Ectodermal cell (in vitro differentiated cells): ENCODE results near the gene LRPPRC.

Experiments
- H3K27ac ChIP-seq: 2 replicates; pipeline ENCODE4 v1.7.0; 2013; ENCODE audit warnings: mild to moderate bottlenecking, low read depth, low read length; ENCODE audit not compliant: insufficient read depth, poor library complexity, severe bottlenecking
- H3K27me3 ChIP-seq: 2 replicates; pipeline ENCODE4 v1.7.0; 2013; ENCODE audit warnings: mild to moderate bottlenecking, low read length; ENCODE audit not compliant: insufficient read depth, control insufficient read depth, poor library complexity, severe bottlenecking
- H3K36me3 ChIP-seq: one replicate; pipeline ENCODE4 v1.7.0; 2013; ENCODE audit warnings: low read length; ENCODE audit not compliant: control insufficient read depth, insufficient read depth
- H3K4me1 ChIP-seq: one replicate; pipeline ENCODE4 v1.7.0; 2013; ENCODE audit warnings: low read length; ENCODE audit not compliant: control insufficient read depth, insufficient read depth
- H3K4me3 ChIP-seq: 2 replicates; pipeline ENCODE4 v1.7.0; 2013; ENCODE audit warnings: low read depth, low read length, control low read depth; ENCODE audit not compliant: insufficient read depth
- H3K9me3 ChIP-seq: 2 replicates; pipeline ENCODE4 v1.7.0; 2013; ENCODE audit warnings: mild to moderate bottlenecking, low read length, moderate library complexity; ENCODE audit not compliant: control insufficient read depth
- WGBS, 2 experiments: methylation state at CpG; one replicate each; pipeline ENCODE4 v1.1.7; 2013; ENCODE audit warnings: missing lambda C conversion rate in 2 of 2; 5-methylcytosine and 5-hydroxymethylcytosine counted together

Gene LRPPRC

GRCh38 chr2:43848214-43848613 lies 147.6 kb downstream of the LRPPRC start:
- no peaks in the 10 kb centered on the region for H3K36me3 ChIP-seq
- H3K27me3 ChIP-seq: no peaks in the 10 kb centered on the region
- H3K4me1 ChIP-seq: no peaks in the 10 kb centered on the region
- H3K27ac ChIP-seq: no peak overlapping the region
- H3K9me3 ChIP-seq: no peaks in the 10 kb centered on the region
- 93 to 95% methylated on average over 1 of the region's 1 CpG for WGBS, 2 experiments
- H3K4me3 ChIP-seq: no peak overlapping the region

- Histone ChIP-seq H3K27ac (no peak overlapping the region), H3K4me3 (no peak overlapping the region), H3K27me3 (no peaks in the 10 kb centered on the region), H3K36me3 (no peaks in the 10 kb centered on the region), H3K4me1 (no peaks in the 10 kb centered on the region), H3K9me3 (no peaks in the 10 kb centered on the region)
- 93 to 94% methylated on average over 5 of the region's 5 CpGs for WGBS, 2 experiments
Observed at GRCh38 chr2:43846140-43846793, 149.5 kb downstream of the LRPPRC start.

GRCh38 chr2:43845181-43845580 lies 150.6 kb downstream of the LRPPRC start:
- H3K9me3 ChIP-seq: no peaks in the 10 kb centered on the region
- no peaks in the 10 kb centered on the region for H3K36me3 ChIP-seq
- no peaks in the 10 kb centered on the region for H3K4me1 ChIP-seq
- H3K4me3 ChIP-seq: no peak overlapping the region
- no peak overlapping the region for H3K27ac ChIP-seq
- 100% methylated on average over 1 of the region's 1 CpG; no CpG with 5 or more reads in 1 of the 2 experiments for WGBS, 2 experiments
- H3K27me3 ChIP-seq: no peaks in the 10 kb centered on the region

- Histone ChIP-seq H3K27me3 (no peaks in the 10 kb centered on the region), H3K9me3 (no peaks in the 10 kb centered on the region), H3K4me3 (no peak overlapping the region), H3K4me1 (no peaks in the 10 kb centered on the region), H3K27ac (no peak overlapping the region), H3K36me3 (no peaks in the 10 kb centered on the region)
- 90 to 91% methylated on average over 9 of the region's 9 CpGs for WGBS, 2 experiments
Observed at GRCh38 chr2:43842866-43843226, 152.9 kb downstream of the LRPPRC start.

GRCh38 chr2:43841949-43842865 lies 153.6 kb downstream of the LRPPRC start:
- H3K4me1 ChIP-seq: no peaks in the 10 kb centered on the region
- WGBS, 2 experiments: 92 to 95% methylated on average over 13 to 14 of the region's 14 CpGs
- no peaks in the 10 kb centered on the region for H3K27me3 ChIP-seq
- H3K36me3 ChIP-seq: no peaks in the 10 kb centered on the region
- no peaks in the 10 kb centered on the region for H3K9me3 ChIP-seq
- H3K4me3 ChIP-seq: no peak overlapping the region
- no peak overlapping the region for H3K27ac ChIP-seq

GRCh38 chr2:43840965-43841364 lies 154.8 kb downstream of the LRPPRC start:
- no peak overlapping the region for H3K4me3 ChIP-seq
- no peaks in the 10 kb centered on the region for H3K27me3 ChIP-seq
- no peaks in the 10 kb centered on the region for H3K36me3 ChIP-seq
- no peaks in the 10 kb centered on the region for H3K4me1 ChIP-seq
- no peak overlapping the region for H3K27ac ChIP-seq
- 91 to 93% methylated on average over 5 of the region's 5 CpGs for WGBS, 2 experiments
- no peaks in the 10 kb centered on the region for H3K9me3 ChIP-seq

DNA sequence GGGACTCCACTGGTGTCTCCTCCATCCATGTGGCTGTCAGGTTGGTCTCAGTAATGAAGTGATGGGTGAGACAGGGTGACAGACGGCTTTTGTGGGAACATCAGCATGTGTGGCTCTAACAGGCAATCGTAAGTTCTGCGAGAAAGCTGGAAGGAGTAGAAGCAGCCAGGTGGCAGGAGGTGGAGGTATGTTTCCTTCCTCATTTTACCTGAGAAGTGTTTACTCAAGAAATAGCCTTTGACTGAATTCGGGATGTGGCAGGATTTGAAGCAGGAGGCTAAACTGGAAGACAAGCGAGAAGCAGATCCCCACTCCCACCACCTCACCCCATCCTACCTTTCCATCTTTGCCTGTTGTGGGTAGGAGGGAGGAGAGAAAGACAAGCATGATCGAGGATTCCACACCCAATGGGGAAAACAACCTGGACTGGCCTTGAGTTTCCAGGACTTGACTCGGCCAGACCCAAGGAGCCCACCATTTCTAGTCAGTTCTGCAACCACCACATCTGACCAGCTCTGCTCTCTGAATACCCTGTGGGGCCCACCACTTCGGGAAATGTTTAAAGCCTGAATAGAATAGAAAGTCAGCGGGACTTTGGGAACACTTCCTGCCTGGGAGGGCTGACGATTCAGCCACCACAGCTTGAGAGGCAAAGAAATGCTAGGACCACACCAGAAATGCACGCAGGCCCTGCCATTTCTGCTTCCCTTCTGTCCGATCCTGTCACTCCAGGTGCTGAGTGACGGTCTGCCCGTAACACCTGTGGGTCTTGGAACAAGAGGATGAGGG lies 155.8 kb downstream of the LRPPRC start:
- Histone ChIP-seq H3K4me3 (no peak overlapping the region), H3K36me3 (no peaks in the 10 kb centered on the region), H3K27me3 (no peaks in the 10 kb centered on the region), H3K9me3 (no peaks in the 10 kb centered on the region), H3K4me1 (no peaks in the 10 kb centered on the region), H3K27ac (no peak overlapping the region)
- 74 to 82% methylated on average over 12 to 13 of the region's 14 CpGs for WGBS, 2 experiments

DNA sequence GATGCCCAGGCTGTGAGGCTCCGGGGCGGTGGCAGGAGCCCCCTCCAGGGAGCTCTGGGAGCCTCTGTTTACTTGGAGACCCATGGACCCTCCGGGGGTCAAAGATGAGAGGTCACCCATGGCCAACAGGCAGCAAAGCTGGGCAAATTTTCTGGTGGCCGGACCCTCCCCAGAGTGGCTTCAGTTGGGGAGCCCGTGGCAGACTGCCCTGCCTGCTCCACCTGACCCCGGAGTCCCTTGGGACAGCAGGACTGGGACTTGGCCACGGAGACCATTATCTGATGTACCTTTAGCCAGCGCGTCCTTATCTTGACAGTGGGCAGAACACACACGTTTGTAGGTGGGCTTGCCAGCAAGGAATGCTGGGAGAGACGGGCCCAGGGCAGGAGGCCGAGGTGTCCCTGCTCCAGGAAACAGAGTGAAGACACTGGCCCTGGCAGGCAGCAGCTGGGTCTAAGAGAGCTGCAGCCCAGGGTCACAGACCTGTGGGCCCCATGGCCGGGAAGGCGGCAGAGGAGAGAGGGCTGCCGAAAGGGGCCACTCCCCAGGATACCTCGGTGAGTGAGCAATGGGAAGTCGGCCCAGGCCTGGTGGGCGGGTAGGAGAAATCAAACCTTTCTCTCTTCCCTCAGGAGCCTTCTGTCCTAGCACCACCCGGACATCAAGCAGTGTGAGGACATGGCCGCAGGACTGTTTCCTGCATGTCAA lies 157.1 kb downstream of the LRPPRC start, which contains the start of the genes ABCG5 and ABCG8:
TSS of gene ABCG5 (minus strand) at position 280 of the 708 bp plus-strand sequence. CDS start at position 120, 160 bp downstream.
TSS of gene ABCG8 (plus strand) at position 412 of the 708 bp plus-strand sequence. CDS start at position 495, 83 bp downstream.
- 92 to 93% methylated on average over 20 of the region's 20 CpGs for WGBS, 2 experiments
- H3K27ac ChIP-seq: no peak within 1 kb of the TSS
- no peak within 1 kb of the TSS for H3K4me3 ChIP-seq
- no peaks in the 10 kb centered on the region for H3K4me1 ChIP-seq
- no peaks in the 10 kb centered on the region for H3K36me3 ChIP-seq
- no peaks in the 10 kb centered on the region for H3K27me3 ChIP-seq
- no peaks in the 10 kb centered on the region for H3K9me3 ChIP-seq

GRCh38 chr2:43837831-43838559 lies 157.8 kb downstream of the LRPPRC start:
- WGBS, 2 experiments: 91 to 92% methylated on average over 21 of the region's 21 CpGs
- no peak overlapping the region for H3K27ac ChIP-seq

More at GRCh38 chr2:43837831-43838559, 157.8 kb downstream of the LRPPRC start:
- Histone ChIP-seq H3K4me3 (no peak overlapping the region), H3K27me3 (no peaks in the 10 kb centered on the region), H3K4me1 (no peaks in the 10 kb centered on the region), H3K36me3 (no peaks in the 10 kb centered on the region), H3K9me3 (no peaks in the 10 kb centered on the region)
